GM12864 (cell line): ENCODE data around the gene SCAMP5.

Experiments
- DNase-seq: peaks from one replicate; pipeline ENCODE4 v3.0.0-alpha.2; 2011; ENCODE audit warnings: low read depth
- H3K4me3 ChIP-seq: 2 replicates; pipeline ENCODE4 v1.5.1; 2011; ENCODE audit warnings: mild to moderate bottlenecking, low read depth, low read length, control low read depth
- TF ChIP-seq, protein P1 (sequence below): IDR thresholded peaks from 2 replicates; pipeline ENCODE4 v1.5.1; 2011; ENCODE audit warnings: low read depth, mild to moderate bottlenecking, moderate library complexity, low read length, control low read depth, inconsistent platforms; ENCODE audit errors: missing control alignments

The SCAMP5 gene

DNA sequence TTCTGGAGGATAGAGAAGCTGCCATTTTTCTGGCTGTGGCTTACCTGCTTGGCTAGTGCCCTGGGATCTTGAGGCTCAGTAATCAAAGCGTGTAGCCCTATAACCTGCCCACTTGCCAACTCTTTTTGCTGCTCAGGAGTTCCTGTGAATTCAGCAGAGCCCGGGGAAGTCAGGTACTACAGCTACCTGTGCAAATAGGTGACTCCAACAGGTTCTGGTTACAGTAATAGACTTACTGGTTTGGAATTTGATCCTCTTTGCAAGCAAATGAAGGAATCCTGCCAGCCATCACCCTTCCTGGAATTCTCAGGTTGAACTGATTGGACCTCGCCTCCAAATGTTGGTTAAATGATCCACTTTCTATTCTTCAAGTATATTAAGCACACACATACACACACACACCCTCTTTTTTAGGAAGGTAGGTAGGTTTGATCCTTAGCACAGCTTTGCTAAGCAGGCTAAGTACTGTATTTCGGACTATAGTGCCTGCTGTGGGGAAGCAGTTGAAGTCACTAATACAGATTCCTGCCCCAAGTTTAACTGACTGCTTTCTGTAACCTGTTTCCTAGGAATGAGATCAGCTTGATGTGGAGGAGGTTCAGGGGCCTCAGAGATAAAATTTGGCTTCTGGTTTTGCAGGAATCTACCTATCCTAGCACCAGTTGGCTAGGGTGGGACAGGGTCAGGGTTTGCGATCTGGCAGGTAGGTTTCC lies 30.3 kb downstream of the SCAMP5 start:
- TF ChIP-seq, protein P1, sequence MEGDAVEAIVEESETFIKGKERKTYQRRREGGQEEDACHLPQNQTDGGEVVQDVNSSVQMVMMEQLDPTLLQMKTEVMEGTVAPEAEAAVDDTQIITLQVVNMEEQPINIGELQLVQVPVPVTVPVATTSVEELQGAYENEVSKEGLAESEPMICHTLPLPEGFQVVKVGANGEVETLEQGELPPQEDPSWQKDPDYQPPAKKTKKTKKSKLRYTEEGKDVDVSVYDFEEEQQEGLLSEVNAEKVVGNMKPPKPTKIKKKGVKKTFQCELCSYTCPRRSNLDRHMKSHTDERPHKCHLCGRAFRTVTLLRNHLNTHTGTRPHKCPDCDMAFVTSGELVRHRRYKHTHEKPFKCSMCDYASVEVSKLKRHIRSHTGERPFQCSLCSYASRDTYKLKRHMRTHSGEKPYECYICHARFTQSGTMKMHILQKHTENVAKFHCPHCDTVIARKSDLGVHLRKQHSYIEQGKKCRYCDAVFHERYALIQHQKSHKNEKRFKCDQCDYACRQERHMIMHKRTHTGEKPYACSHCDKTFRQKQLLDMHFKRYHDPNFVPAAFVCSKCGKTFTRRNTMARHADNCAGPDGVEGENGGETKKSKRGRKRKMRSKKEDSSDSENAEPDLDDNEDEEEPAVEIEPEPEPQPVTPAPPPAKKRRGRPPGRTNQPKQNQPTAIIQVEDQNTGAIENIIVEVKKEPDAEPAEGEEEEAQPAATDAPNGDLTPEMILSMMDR, result no peak
- DNase-seq, result no peak
- no peak overlapping the region for H3K4me3 ChIP-seq

DNA sequence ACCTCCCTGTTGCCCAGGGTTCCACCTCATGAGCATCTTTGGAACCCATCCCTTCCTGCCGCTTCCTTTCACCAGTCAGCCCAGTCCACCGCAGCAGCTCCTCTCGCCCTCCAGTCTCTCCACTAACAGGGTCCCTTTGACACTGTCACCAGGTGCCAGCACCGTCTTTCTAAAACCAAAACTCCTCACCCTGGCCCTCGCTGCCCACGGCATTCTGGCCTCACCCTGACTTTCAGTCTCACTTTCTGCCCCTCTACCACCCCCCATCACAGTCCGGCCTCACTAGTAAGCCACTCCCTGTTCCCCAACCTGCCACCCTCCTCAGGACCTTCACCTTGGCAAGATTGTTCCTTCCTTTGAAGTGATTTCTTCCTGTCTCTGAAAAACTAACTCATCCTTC lies 32.2 kb downstream of the SCAMP5 start:
- TF ChIP-seq, protein P1, result no peak
- DNase-seq, result no peak
- no peak overlapping the region for H3K4me3 ChIP-seq

DNA sequence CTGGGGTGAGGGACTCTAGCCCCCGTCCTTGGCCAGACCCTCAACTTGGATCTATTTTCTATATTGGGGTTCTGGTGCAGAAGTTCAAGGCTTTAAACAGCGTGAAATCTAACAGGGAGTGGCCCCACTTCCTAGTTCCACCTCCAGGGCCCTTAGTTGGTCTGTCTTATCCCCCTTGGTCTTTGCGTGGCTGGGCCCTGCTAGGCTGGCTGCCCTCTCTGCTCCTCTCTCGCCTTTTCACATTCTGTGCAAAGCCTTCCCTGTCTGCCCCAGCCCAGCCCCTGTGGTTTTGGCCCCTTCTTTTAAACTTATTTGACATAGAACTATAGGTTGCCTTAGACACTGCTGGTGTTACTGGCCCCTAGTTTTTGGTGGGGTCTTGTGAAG lies 33.6 kb downstream of the SCAMP5 start:
- TF ChIP-seq, protein P1, result no peak
- no peak for DNase-seq
- no peak overlapping the region for H3K4me3 ChIP-seq

DNA sequence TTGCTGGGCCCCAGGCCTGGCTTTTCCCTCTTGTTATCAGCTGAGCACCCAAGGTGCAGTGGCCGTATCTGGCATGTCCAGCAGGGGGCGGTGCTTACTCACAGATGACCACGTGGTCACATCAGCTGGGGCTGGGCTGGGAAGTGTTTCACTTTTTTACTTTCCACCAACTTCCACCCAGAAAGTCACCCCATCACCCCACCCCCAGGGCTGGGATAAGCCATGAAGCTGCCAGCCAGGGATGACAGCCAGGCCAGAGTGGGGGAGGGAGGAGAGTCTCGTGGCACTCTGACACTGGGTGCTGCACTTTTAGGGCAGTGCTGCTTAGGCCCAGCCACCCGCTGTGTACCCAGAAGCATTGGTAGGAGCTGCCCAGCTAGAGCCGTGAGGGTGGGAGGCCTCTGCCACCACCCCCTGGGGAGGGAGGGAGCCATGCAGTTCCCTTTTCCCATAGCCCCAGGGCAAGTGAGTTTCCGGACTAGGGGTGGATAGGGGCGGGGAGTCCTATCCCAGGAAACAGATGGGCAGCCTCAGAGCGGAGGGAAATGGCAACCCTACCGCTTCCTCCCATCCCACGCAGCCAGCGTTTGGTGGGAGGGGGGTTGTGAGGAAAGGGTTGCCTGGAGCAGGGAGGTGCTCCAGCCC lies 34.1 kb downstream of the SCAMP5 start:
- TF ChIP-seq, protein P1, result peak; percentile 93
- no peak overlapping the region for H3K4me3 ChIP-seq
- peak; percentile 57 for DNase-seq

DNA sequence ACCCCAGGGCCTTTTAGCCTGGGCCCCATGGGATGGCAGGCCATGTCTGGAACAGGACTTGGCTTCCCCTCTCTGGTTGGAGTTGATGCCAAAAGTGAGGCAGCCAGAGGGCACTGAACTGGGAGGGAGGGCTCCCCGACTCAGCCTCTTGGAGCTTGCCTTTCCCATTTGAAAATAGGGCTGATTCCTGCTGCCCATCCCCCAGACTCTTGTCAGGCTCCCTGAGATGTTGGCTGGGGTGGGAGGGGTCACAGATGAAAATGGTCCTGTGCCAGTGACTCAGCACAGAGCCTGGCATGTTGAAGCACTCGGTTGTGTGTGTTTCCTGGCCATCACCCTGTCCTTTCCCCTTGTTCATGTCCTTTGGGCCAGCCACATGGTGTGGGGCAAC lies 34.7 kb downstream of the SCAMP5 start:
- no peak for DNase-seq
- TF ChIP-seq, protein P1, result no peak
- H3K4me3 ChIP-seq, result no peak overlapping the region

DNA sequence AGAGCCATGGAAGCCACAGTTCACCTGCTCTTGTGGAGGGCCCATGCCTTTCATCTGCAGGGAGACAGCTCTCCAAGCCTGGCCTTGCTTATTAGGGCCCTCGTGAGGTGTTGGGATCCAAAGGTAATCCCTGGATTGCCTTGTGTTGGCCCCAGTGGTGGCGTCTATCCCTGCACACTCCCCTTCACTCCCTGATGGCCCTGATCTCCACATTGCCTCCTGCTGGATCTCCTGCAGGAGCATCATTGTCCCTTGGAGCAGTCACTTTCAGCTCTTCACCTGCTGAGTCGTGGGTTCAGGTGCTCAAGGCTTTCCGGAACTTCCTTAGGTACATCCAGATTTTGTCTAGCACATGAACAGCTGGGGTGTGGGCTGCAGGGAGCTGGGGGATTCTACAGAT lies 35.1 kb downstream of the SCAMP5 start:
- DNase-seq, result no peak
- TF ChIP-seq, protein P1, result no peak
- H3K4me3 ChIP-seq, result no peak overlapping the region

DNA sequence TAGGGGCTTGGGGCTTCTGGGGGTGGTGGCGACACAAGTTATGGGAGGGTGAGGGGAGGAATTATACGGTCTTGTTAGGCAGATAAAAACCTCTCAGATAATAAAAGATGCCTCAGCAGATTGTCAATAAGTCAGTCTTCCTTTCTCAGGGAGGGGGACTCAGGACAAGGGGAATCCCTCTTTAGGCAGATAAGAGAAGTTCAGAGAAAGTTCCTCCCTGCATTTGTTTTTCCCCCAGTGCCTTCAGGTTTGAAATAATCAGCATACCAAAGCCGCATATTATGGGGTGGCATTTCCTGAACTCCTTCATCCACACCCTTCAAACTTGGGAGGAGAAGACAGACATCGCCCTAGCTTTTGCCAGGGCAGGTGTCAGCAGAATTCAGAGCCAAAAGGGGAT lies 36.5 kb downstream of the SCAMP5 start:
- no peak for DNase-seq
- TF ChIP-seq, protein P1, result no peak
- H3K4me3 ChIP-seq, result no peak overlapping the region
